Esophagus (tissue), 2 donors: Measurements from ENCODE around the gene STARD7. TPM values are rescaled to one million over a fixed set of nuclear protein-coding genes. Genes with fewer than 3 reads are reported as not detected.

Source experiments
- H3K27ac ChIP-seq, 2 donors: one replicate each; pipeline ENCODE4 v1.5.1; 2013; ENCODE audit warnings: low read depth in 2 of 2, mild to moderate bottlenecking in 2 of 2, inconsistent platforms in 1 of 2, low read length in 1 of 2, moderate library complexity in 1 of 2
- H3K27me3 ChIP-seq, 2 donors: one replicate each; pipeline ENCODE4 v1.6.1; 2013; ENCODE audit warnings: low read length in 2 of 2, control low read depth in 1 of 2, mild to moderate bottlenecking in 1 of 2; ENCODE audit not compliant: insufficient read depth in 2 of 2, control insufficient read depth in 1 of 2
- H3K36me3 ChIP-seq, 2 donors: one replicate each; pipeline ENCODE4 v1.6.1; 2013; ENCODE audit warnings: low read length in 1 of 2; ENCODE audit not compliant: control insufficient read depth in 2 of 2, insufficient read depth in 2 of 2
- H3K4me1 ChIP-seq, 2 donors: one replicate each; pipeline ENCODE4 v1.6.1; 2013; ENCODE audit warnings: low read length in 1 of 2; ENCODE audit not compliant: control insufficient read depth in 2 of 2, insufficient read depth in 2 of 2
- H3K4me3 ChIP-seq, 2 donors: one replicate each; pipeline ENCODE4 v1.5.1; 2013; ENCODE audit warnings: low read length in 2 of 2, mild to moderate bottlenecking in 2 of 2, low read depth in 1 of 2, moderate library complexity in 1 of 2
- H3K9me3 ChIP-seq, 2 donors: one replicate each; pipeline ENCODE4 v1.6.1; 2013; ENCODE audit warnings: mild to moderate bottlenecking in 2 of 2, low read depth in 1 of 2, low read length in 1 of 2, moderate library complexity in 1 of 2; ENCODE audit not compliant: control insufficient read depth in 2 of 2, insufficient read depth in 1 of 2
- WGBS, 2 donors: extraction: QIAGEN DNeasy Blood & Tissue Kit; methylation state at CpG; one replicate each; pipeline ENCODE4 v1.1.7; 2013; 5-methylcytosine and 5-hydroxymethylcytosine counted together
- polyA plus RNA-seq, 2 donors: library from polyadenylated mRNA; stranded (reverse); fragments of 200-250 nt; gene quantifications; one replicate each; pipeline ENCODE4 v1.2.3, GENCODE V29; 2013
- donor health status: healthy with polysubstance abuse.
- donor health status: Bipolar disorder and iron deficiency.

The STARD7 gene
- polyA plus RNA-seq, 2 donors = 21.5 to 34.9 TPM

GRCh38 chr2:96203130-96204028 lies 5.2 kb downstream of the STARD7 start:
- Histone ChIP-seq H3K4me1 (peaks cover 3 to 7% of the 10 kb centered on the region in 2 donors), H3K27ac (peak overlapping the region; percentile 30 to 58), H3K9me3 (no peaks in the 10 kb centered on the region), H3K36me3 (no peaks in the 10 kb centered on the region), H3K4me3 (peak overlapping the region in 1 of 2 donors; percentile 7), H3K27me3 (no peaks in the 10 kb centered on the region)
- WGBS, 2 donors = 56 to 57% methylated on average over 9 of the region's 9 CpGs

- H3K4me3 ChIP-seq = no peak overlapping the region
- H3K27me3 ChIP-seq = no peaks in the 10 kb centered on the region
- no peaks in the 10 kb centered on the region for H3K36me3 ChIP-seq
- no peaks in the 10 kb centered on the region for H3K9me3 ChIP-seq
- peak overlapping the region in 1 of 2 donors; percentile 9 for H3K27ac ChIP-seq
- 58 to 59% methylated on average over 4 of the region's 4 CpGs for WGBS, 2 donors
- peaks cover 3 to 7% of the 10 kb centered on the region in 2 donors for H3K4me1 ChIP-seq
These were observed 6.3 kb downstream of the STARD7 start for GRCh38 chr2:96202152-96202854.

DNA sequence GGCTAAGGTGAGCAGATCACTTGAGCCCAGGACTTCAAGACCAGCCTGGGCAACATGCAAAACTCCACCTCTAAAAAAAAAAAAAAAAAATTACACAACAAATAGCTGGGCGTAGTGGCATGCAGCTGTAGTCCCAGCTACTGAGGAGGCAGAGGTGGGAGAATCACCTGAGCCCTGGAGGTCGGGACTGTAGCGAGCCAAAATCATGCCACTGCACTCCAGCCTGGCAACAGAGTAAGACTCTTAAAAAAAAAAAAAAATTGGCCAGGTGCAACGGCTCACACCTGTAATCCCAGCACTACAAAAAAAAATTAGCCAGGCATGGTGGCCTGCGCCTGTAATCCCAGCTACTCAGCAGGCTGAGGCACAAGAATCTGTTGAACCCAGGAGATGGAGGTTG lies 7.3 kb downstream of the STARD7 start:
- WGBS, 2 donors = 35 to 43% methylated on average over 5 of the region's 5 CpGs
- no peak overlapping the region for H3K27ac ChIP-seq
- no peaks in the 10 kb centered on the region for H3K36me3 ChIP-seq
- H3K4me3 ChIP-seq = no peak overlapping the region
- peaks cover 3 to 7% of the 10 kb centered on the region in 2 donors for H3K4me1 ChIP-seq
- no peaks in the 10 kb centered on the region for H3K27me3 ChIP-seq
- H3K9me3 ChIP-seq = no peaks in the 10 kb centered on the region

DNA sequence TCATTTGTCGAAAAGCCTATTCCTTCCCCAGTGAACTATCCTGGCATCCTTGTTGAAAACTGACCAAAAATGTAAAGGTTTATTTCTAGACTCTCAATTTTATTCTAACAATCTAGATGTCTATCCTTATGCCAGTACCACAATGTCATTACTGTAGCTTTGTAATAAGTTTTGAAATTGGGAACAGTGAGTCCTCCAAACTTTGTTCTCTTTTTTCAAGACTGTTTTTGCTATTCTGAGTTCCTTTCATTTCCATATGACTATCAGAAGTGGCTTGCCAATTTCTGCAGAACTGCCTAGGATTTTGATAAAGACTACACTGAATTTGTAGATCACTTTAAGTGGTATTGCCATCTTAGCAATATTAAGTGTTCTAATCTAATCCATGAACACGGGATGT lies 9.7 kb downstream of the STARD7 start:
- Histone ChIP-seq H3K27ac (no peak overlapping the region), H3K4me1 (peaks cover 0 to under 1% of the 10 kb centered on the region in 2 donors), H3K4me3 (no peak overlapping the region), H3K36me3 (no peaks in the 10 kb centered on the region), H3K27me3 (no peaks in the 10 kb centered on the region), H3K9me3 (no peaks in the 10 kb centered on the region)
- WGBS, 2 donors = 87 to 88% methylated on average over 2 of the region's 2 CpGs

GRCh38 chr2:96197546-96198255 lies 10.9 kb downstream of the STARD7 start:
- Histone ChIP-seq H3K27me3 (no peaks in the 10 kb centered on the region), H3K27ac (no peak overlapping the region), H3K36me3 (peaks cover 0 to 7% of the 10 kb centered on the region in 2 donors), H3K4me3 (no peak overlapping the region), H3K9me3 (no peaks in the 10 kb centered on the region), H3K4me1 (no peaks in the 10 kb centered on the region)
- 57 to 70% methylated on average over 5 of the region's 5 CpGs for WGBS, 2 donors

DNA sequence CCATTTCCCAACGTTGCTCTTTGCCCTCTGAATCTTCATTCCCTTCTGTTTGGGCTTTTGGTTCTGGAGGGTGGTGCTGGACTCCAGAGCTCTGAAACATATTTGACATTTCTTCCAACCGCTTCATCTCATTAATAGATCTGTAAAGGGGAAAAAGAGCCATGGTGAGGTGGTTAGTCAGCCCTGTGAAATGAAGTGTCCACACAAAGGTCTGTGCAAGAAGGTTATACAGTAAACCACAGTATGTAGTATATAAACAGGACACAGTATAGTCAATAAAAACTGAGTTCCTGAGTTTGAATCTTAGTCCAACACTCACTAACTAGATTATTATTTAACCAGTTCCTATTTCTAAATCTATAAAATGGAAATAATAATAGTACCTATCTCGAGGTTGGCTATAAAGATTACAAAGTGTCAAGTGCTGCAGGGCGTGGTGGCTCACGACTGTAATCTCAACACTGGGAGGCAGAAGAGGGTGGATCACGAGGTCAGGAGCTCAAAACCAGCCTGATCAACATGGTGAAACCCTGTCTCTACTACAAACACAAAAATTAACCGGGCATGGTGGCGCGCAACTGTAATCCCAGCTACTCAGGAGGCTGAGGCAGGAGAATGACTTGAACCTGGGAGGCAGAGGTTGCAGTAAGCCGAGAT lies 13.1 kb downstream of the STARD7 start:
- H3K9me3 ChIP-seq = no peaks in the 10 kb centered on the region
- H3K36me3 ChIP-seq = peaks cover 4 to 14% of the 10 kb centered on the region in 2 donors
- H3K27me3 ChIP-seq = no peaks in the 10 kb centered on the region
- no peak overlapping the region for H3K4me3 ChIP-seq
- 73 to 79% methylated on average over 10 of the region's 10 CpGs for WGBS, 2 donors
- no peaks in the 10 kb centered on the region for H3K4me1 ChIP-seq
- no peak overlapping the region for H3K27ac ChIP-seq

DNA sequence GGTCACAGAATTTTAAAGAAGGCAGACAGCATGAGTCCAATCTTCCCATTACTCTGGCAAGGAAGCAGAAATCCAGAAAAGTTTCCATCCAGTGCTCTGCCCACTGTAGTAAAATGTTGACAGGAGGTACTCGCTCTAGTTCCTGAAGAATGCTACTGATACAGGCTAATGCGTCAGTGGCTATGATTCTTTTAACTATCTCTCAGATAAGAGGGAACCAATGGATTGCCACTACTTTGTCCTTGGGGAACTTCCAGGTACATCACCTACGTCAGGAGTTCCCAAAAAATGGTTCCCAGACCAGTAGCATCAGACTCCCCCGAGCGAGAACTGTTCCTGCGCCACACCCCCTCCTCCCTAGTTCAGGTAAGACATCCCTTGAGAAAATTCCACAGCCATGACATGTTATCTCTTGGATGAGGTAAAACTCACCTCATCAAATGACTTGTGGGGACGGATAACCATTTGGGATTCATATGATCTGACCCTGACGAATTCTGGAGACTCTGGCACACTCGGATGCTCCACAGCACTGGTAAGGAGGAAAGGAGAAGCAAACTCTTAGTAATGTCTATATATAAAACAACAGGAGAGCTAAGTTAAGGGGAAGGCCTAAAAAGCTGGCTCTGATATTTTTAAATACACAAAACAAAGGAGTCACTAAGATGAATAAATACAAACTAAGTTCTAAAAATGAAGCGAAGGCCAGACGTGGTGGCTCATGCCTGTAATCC lies 16.5 kb downstream of the STARD7 start:
- H3K27me3 ChIP-seq = no peaks in the 10 kb centered on the region
- no peak overlapping the region for H3K27ac ChIP-seq
- H3K36me3 ChIP-seq = peaks cover 7 to 21% of the 10 kb centered on the region in 2 donors
- H3K4me3 ChIP-seq = no peak overlapping the region
- no peaks in the 10 kb centered on the region for H3K9me3 ChIP-seq
- H3K4me1 ChIP-seq = no peaks in the 10 kb centered on the region
- WGBS, 2 donors = 93 to 94% methylated on average over 11 of the region's 11 CpGs

GRCh38 chr2:96188821-96189526 lies 19.7 kb downstream of the STARD7 start:
- no peaks in the 10 kb centered on the region for H3K9me3 ChIP-seq
- 93% methylated on average over 12 of the region's 12 CpGs for WGBS, 2 donors

More at GRCh38 chr2:96188821-96189526, 19.7 kb downstream of the STARD7 start:
- no peaks in the 10 kb centered on the region for H3K27me3 ChIP-seq
- no peak overlapping the region for H3K4me3 ChIP-seq
- no peaks in the 10 kb centered on the region for H3K4me1 ChIP-seq
- peaks cover 17 to 31% of the 10 kb centered on the region in 2 donors for H3K36me3 ChIP-seq
- H3K27ac ChIP-seq = no peak overlapping the region
